Endothelial cell of umbilical vein (primary cell): Measurements from ENCODE around the gene MAGT1.

Experiments used
- TF ChIP-seq, protein P1 (sequence below): IDR thresholded peaks from 2 replicates; pipeline ENCODE4 v1.6.1; 2011; ENCODE audit not compliant: insufficient read depth, insufficient read length
- TF ChIP-seq, protein P2 (sequence below), 2 donors: IDR thresholded peaks; 1 replicate in 1 of 2; 2 replicates in 1 of 2; pipeline ENCODE4 v1.5.1; 2011; ENCODE audit warnings: low read length in 2 of 2, mild to moderate bottlenecking in 2 of 2, moderate library complexity in 2 of 2, control low read depth in 1 of 2, inconsistent platforms in 1 of 2, low read depth in 1 of 2; ENCODE audit not compliant: insufficient read depth in 1 of 2; ENCODE audit errors: extremely low read depth in 1 of 2

- TF ChIP-seq, protein P1, sequence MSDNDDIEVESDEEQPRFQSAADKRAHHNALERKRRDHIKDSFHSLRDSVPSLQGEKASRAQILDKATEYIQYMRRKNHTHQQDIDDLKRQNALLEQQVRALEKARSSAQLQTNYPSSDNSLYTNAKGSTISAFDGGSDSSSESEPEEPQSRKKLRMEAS, result no peak
- TF ChIP-seq, protein P2, sequence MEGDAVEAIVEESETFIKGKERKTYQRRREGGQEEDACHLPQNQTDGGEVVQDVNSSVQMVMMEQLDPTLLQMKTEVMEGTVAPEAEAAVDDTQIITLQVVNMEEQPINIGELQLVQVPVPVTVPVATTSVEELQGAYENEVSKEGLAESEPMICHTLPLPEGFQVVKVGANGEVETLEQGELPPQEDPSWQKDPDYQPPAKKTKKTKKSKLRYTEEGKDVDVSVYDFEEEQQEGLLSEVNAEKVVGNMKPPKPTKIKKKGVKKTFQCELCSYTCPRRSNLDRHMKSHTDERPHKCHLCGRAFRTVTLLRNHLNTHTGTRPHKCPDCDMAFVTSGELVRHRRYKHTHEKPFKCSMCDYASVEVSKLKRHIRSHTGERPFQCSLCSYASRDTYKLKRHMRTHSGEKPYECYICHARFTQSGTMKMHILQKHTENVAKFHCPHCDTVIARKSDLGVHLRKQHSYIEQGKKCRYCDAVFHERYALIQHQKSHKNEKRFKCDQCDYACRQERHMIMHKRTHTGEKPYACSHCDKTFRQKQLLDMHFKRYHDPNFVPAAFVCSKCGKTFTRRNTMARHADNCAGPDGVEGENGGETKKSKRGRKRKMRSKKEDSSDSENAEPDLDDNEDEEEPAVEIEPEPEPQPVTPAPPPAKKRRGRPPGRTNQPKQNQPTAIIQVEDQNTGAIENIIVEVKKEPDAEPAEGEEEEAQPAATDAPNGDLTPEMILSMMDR (IDR thresholded peaks at IDR 0.05; ENCODE audit: extremely low read depth in 1 of 2, insufficient read depth in 1 of 2, low read depth in 1 of 2, low read length in 2 of 2), result no peak
These were observed 23.3 kb upstream of the MAGT1 start for GRCh38 chrX:77918568-77918967.
